ENCODE data around the gene FBXO44.

Gene FBXO44

GRCh38 chr1:11658542-11658941 lies 3.9 kb downstream of the FBXO44 start:
- DNase-seq (ENCODE audit: low spot score): no peak

- DNase-seq (ENCODE audit: low spot score): no peak
These were observed 5.1 kb downstream of the FBXO44 start for GRCh38 chr1:11659748-11660147.

GRCh38 chr1:11661103-11661502 lies 6.4 kb downstream of the FBXO44 start:
- no peak for DNase-seq (ENCODE audit: low spot score)

GRCh38 chr1:11664336-11665065 lies 9.8 kb downstream of the FBXO44 start:
- DNase-seq (ENCODE audit: low spot score): peak; percentile 58

- no peak for DNase-seq (ENCODE audit: low spot score)
These were observed 13.8 kb downstream of the FBXO44 start for GRCh38 chr1:11668516-11668915.

- no peak for DNase-seq (ENCODE audit: low spot score)
These were observed 16.1 kb downstream of the FBXO44 start for GRCh38 chr1:11670747-11671146.

DNA sequence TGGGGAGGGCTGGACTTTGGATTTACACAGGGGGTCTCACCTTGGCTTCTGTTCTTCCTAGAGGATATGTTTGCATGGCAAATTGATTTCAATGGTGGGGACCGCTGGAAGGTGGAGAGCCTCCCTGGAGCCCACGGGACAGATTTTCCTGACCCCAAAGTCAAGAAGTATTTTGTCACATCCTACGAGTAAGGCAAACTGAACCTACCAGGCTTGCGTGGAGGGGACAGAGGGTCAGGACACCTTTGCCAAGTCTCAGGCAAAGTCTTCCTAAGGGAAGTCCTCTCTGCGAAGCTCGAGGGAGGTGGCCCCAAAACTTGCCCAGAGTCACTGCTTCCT lies 16.5 kb downstream of the FBXO44 start:
- DNase-seq (ENCODE audit: low spot score): no peak

DNA sequence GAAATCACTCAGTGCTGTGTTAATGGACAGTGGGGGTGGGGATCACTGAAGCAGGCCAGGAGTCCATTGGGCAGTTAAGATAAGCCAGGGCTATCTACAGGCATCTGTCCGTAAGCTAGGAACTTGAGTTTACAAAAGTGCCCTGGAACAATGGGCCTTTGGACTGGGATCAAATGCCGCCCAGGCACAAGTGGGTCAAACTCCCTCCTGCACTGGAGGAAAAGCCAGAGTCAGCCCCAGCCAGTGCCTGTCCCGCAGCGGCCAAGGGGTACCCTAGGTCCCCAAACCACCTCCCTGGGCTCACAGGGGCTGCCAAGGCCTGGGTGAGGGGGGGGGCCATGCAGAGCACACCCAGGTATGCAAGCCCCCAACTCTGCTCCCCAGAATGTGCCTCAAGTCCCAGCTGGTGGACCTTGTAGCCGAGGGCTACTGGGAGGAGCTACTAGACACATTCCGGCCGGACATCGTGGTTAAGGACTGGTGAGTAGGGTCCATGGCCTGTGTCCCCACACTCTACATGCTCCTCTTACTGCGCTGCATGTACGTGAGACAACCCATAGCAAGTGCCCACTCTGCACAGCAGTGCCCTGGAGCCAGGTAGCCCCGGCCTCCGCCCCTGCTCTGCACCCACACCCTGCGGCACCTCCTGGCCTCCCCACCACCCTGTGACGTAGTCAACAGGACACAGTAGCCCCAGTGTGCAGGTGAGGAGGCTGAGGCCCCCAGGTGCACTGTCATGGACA lies 17.0 kb downstream of the FBXO44 start:
- DNase-seq (ENCODE audit: low spot score): no peak

DNA sequence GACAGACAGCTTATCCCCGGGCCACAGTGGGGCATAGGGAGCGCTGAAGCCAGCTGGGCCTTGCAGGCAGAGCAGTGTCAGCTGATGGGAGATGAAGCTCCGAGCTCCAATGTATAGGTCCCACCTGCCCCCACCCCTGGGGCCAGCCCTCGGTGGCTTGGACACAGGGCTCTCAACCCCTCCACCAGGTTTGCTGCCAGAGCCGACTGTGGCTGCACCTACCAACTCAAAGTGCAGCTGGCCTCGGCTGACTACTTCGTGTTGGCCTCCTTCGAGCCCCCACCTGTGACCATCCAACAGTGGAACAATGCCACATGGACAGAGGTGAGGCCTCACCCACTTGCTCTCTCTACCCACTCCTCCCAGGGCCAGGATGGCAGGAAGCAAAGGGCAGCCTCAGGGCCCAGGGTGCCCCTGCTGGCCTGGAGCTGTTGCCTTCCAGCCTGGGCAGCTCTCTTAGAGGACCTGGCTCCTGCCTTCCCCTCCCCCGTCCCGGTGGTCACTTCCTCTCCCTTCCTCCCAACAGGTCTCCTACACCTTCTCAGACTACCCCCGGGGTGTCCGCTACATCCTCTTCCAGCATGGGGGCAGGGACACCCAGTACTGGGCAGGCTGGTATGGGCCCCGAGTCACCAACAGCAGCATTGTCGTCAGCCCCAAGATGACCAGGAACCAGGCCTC lies 18.6 kb downstream of the FBXO44 start:
- no peak for DNase-seq (ENCODE audit: low spot score)

GRCh38 chr1:11674488-11674887 lies 19.8 kb downstream of the FBXO44 start:
- no peak for DNase-seq (ENCODE audit: low spot score)

GRCh38 chr1:11675325-11675724 lies 20.6 kb downstream of the FBXO44 start:
- no peak for DNase-seq (ENCODE audit: low spot score)

DNA sequence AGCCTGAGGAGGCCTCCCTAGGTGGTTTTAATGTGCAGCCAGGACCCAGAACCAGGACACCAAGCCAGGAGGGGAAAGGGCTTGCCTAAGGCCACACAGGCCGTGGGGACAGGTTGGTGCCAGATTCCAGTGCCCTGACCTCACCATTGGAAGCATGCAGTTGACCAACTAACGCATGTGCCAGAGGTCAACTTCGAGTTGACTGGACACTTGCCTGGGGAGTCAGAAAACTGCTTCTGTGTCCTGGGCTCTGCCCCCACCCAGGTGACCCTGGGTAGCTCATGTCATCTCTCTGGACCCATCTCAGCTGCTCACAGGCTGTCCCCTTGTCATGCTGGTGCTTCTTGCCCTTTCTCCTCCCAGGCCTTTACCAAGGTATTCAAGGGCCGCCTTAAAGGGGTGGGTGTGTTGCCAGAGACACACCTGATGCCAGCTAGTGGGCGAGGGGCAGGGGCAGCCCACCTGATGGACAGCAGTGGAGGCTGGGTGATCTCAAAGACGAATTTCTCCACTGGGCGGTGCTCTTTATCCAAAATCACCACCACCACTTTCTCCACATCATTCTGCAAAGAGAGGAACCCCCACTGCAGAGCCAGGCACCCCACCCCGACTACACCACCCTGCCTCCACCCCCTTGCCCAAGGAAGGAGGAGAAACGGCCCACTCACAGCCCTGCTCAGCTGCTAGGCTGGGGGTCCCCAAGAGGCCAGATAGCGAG lies 21.9 kb downstream of the FBXO44 start:
- no peak for DNase-seq (ENCODE audit: low spot score)

- no peak for DNase-seq (ENCODE audit: low spot score)
These were observed 23.8 kb downstream of the FBXO44 start for GRCh38 chr1:11678442-11678841.

DNA sequence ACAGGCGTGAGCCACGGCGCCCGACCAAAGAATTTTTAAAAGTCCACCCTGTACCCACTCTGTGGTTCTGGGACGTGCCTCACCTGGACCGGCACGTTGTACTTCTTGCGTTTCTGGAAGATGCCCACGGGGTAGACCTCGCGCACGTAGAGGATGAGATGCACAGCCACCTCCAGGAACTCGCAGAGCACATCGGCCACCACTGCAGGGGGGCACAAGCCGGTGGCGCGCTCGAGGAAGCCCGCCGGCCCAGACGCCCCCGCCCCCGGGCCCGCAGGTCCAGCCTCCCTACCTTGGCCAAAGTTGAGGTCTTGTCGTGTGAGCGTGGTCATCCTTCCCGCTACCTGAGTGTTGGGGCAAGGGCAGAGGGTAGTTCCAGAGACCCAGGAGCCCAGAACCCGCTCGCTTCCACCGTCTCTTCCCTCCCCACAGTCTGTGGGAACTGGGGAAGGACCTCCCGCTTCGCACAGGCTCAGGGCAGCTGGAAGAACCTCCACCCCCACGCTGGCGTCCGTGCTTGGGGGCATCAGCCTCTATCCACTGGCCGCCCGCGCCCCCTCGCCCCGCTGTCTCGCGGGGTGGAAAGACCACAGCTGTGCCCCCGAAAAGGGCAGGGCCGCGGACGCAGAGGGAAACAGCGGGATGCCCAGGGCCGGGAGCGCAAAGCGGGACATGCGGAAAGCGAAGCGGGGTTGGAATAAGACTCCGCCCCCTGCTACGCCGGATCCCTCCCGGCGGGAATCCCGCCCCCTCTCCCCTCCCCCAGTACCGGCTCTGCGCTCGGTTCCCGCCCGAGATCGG lies 25.8 kb downstream of the FBXO44 start:
- no peak for DNase-seq (ENCODE audit: low spot score)

DNA sequence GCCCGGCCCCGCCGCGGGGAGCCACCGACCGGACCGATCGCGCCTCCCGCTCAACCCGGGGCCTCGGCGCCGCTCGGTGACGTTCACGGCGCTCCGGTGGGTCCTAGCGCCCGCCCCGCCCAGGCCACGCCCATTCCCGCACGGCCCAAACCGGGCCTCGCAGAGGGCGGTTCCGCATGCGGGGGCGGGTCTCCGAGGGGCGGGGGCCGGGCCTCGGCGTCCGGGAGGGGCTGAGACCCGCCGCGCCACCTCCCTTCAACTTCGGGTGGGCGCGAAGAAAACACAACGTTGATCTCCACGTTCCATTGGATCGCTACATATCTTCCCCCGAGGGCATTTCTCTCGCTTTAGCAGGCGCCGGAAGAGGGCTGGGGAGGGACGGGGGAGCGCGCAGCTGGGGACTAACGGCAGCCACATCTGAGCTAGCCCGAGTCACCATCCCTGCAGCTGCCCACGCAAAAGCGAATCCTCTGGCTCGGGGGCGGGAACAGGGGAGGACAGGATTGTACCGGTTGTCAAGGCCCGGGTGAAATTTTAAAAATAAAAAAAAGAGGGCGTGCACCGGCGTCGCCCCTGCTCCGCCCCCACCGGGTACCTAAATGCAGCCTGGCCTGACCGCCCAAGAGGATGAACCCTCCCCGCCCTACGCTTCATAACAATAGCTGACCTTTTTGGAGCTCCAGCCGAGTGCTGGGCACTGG lies 26.5 kb downstream of the FBXO44 start, which contains the start of gene MAD2L2:
Gene MAD2L2 (minus strand): TSS at position 78 of the 701 bp plus-strand sequence. CDS start 547 bp downstream, outside the sequence.
- peak; percentile 98 for DNase-seq (ENCODE audit: low spot score)

GRCh38 chr1:11682287-11682771 lies 27.7 kb downstream of the FBXO44 start:
- no peak for DNase-seq (ENCODE audit: low spot score)

- DNase-seq (ENCODE audit: low spot score): no peak
These were observed 28.1 kb downstream of the FBXO44 start for GRCh38 chr1:11682799-11683198.

DNA sequence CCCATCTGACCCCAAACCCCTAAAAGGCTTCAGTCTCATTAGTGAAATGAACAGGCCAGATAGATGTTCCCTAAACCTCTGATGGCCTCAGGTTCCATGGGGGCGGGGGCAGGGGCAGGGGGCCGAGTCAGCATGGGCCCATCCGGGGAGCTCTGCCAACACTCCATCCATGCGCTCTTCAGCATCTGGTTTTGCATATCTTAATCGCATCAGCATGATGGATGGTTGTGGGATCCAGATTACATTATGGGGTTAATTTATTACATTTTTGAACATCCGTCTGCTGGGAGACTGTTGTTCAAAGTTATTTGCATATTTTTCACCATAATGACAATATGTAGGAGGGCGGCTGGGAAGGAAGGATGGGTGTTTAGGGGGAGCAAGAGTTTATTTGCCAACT lies 29.4 kb downstream of the FBXO44 start:
- DNase-seq (ENCODE audit: low spot score): no peak

DNA sequence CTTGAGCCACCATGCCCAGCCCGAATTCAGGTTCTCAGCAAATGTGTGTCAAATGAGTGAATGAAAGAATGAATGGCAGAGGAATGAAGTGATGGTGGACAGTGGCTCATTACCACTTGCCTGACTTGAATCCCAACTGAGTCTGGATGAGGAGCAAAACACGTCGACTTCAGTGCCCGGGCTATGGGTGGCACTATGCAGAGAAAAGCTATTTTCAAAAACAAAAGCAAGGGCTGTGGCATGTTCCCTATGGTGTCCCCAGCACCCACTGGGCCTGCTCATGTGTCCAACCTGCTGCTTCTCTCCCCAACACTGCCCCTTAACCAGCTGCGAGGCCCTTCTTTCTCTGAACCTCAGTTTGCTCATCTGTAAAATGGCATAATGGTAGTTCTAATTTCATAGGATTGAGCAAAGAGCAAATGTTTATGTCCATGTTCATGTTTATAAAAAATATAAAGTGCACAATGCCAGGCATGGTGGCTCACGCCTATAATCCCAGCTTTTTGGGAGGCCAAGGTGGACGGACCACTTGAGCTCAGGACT lies 30.6 kb downstream of the FBXO44 start:
- DNase-seq (ENCODE audit: low spot score): no peak

GRCh38 chr1:11688506-11688905 lies 33.8 kb downstream of the FBXO44 start:
- no peak for DNase-seq (ENCODE audit: low spot score)
